Esophagus squamous epithelium (tissue), 4 donors: ENCODE results near the gene ZNF888.

Source experiments
- CTCF ChIP-seq, 6 experiments: fragments of 450-650 bp in 4 of 6; fragments of 200-600 bp in 2 of 6; sonication (generic) in 2 of 6; IDR thresholded peaks; one replicate each; pipeline ENCODE4 v1.5.1; 2016 to 2019; ENCODE audit warnings: antibody characterized with exemption in 6 of 6, mild to moderate bottlenecking in 4 of 6, moderate library complexity in 4 of 6
- POLR2A ChIP-seq, 4 donors: fragments of 450-650 bp; IDR thresholded peaks; one replicate each; pipeline ENCODE4 v1.6.1; 2017; ENCODE audit warnings: antibody characterized with exemption in 4 of 4, mild to moderate bottlenecking in 4 of 4, moderate library complexity in 3 of 4

GRCh38 chr19:52896431-52897137, 26.6 kb downstream of the ZNF888 start:
- TF ChIP-seq CTCF (IDR thresholded peaks at IDR 0.05): no peak
- TF ChIP-seq POLR2A (IDR thresholded peaks at IDR 0.05): no peak
